OCI-LY7 (cell line): Measurements from ENCODE around the gene CYTL1. TPM values are rescaled to one million over a fixed set of nuclear protein-coding genes. Genes with fewer than 3 reads are reported as not detected.

Experiments
- BruUV-seq: library from RNA; stranded (reverse); fragments of 400-500 nt; replicated peaks from 2 replicates; lab custom pipeline; 2021; lab: Mats Ljungman, UMichigan
- CTCF ChIA-PET: fragments of 300-600 bp; sonication (Branson Sonifier 250); formaldehyde crosslinking; loops from one replicate; lab custom pipeline; 2022; ENCODE audit warnings: antibody characterized with exemption; ENCODE audit not compliant: unreplicated experiment; lab: Charles Lee
- POLR2A ChIA-PET: fragments of 300-600 bp; sonication (Branson Sonifier 250); formaldehyde crosslinking; loops from one replicate; lab custom pipeline; 2022; ENCODE audit warnings: antibody characterized with exemption; lab: Charles Lee
- DNase-seq: peaks from one replicate; pipeline ENCODE4 v3.0.0-alpha.2; 2015; ENCODE audit warnings: low spot score
- H2AFZ ChIP-seq: fragments of 200-600 bp; sonication (generic), shearing (Covaris generic); 2 replicates; pipeline ENCODE4 v1.6.1; 2014; ENCODE audit warnings: mild to moderate bottlenecking, antibody characterized with exemption, low read length, moderate library complexity
- H3K27ac ChIP-seq: fragments of 200-600 bp; sonication (generic); 2 replicates; pipeline ENCODE4 v1.5.1; 2014; ENCODE audit warnings: mixed run types, low read depth, mild to moderate bottlenecking, moderate library complexity, low read length, inconsistent platforms; ENCODE audit not compliant: poor library complexity, severe bottlenecking
- H3K36me3 ChIP-seq: fragments of 200-600 bp; sonication (generic); 2 replicates; pipeline ENCODE4 v1.6.1; 2014; ENCODE audit warnings: mild to moderate bottlenecking, antibody characterized with exemption, low read length, moderate library complexity, mixed read lengths; ENCODE audit not compliant: insufficient read depth
- H3K4me1 ChIP-seq: fragments of 200-600 bp; sonication (generic); 2 replicates; pipeline ENCODE4 v1.5.1; 2014; ENCODE audit warnings: mild to moderate bottlenecking, low read length; ENCODE audit not compliant: insufficient read depth, poor library complexity, severe bottlenecking
- H3K4me2 ChIP-seq: fragments of 200-600 bp; sonication (generic); 2 replicates; pipeline ENCODE4 v1.6.1; 2014; ENCODE audit warnings: mild to moderate bottlenecking, low read length
- H3K4me3 ChIP-seq: fragments of 200-600 bp; sonication (generic); 2 replicates; pipeline ENCODE4 v1.5.1; 2014; ENCODE audit warnings: mild to moderate bottlenecking, low read depth, low read length; ENCODE audit not compliant: poor library complexity, severe bottlenecking
- H3K79me2 ChIP-seq: fragments of 200-600 bp; sonication (generic); 2 replicates; pipeline ENCODE4 v1.6.1; 2016; ENCODE audit warnings: low read depth, mild to moderate bottlenecking, low read length, moderate library complexity, mixed read lengths; ENCODE audit not compliant: insufficient read depth
- H3K9me2 ChIP-seq: fragments of 200-600 bp; sonication (generic); 2 replicates; pipeline ENCODE4 v1.6.1; 2016; ENCODE audit warnings: mild to moderate bottlenecking, low read length, mixed read lengths; ENCODE audit not compliant: insufficient read depth
- H3K9me3 ChIP-seq: fragments of 200-600 bp; sonication (generic); 2 replicates; pipeline ENCODE4 v1.6.1; 2014; ENCODE audit warnings: mild to moderate bottlenecking, mixed run types, low read length, mixed read lengths
- H4K20me1 ChIP-seq: fragments of 200-600 bp; sonication (generic); 2 replicates; pipeline ENCODE4 v1.6.1; 2014; ENCODE audit warnings: mild to moderate bottlenecking, antibody characterized with exemption, low read length, moderate library complexity, mixed read lengths; ENCODE audit not compliant: insufficient read depth
- EZH2phosphoT487 ChIP-seq: fragments of 200-600 bp; sonication (generic); IDR thresholded peaks from 2 replicates; pipeline ENCODE4 v1.6.1; 2018; ENCODE audit warnings: low read depth, borderline replicate concordance, mild to moderate bottlenecking, mixed run types, antibody characterized with exemption, low read length, moderate library complexity, mixed read lengths
- intact Hi-C: fragments of 100-400 bp; cut with micrococcal nuclease; formaldehyde crosslinking; loops from one replicate; pipeline ENCODE4 v1.10.0; 2022; ENCODE audit not compliant: unreplicated experiment
- total RNA-seq, 2 experiments: library from RNA; depleted of rRNA in 1 of 2; stranded (reverse); fragments of >200 nt in 1 of 2; shearing (Covaris generic) in 1 of 2; gene quantifications; 2 replicates each; pipeline ENCODE4 v1.2.3, GENCODE V29; 2014 to 2022
- TF ChIP-seq, protein P1 (sequence below): fragments of 200-600 bp; sonication (generic); conservative IDR thresholded peaks from 2 replicates; pipeline ENCODE4 v1.5.1; 2014; ENCODE audit warnings: mild to moderate bottlenecking, antibody characterized with exemption, low read length, moderate library complexity, mixed read lengths

The CYTL1 gene
- total RNA-seq, 2 experiments from 2014 or later, result not detected

DNA sequence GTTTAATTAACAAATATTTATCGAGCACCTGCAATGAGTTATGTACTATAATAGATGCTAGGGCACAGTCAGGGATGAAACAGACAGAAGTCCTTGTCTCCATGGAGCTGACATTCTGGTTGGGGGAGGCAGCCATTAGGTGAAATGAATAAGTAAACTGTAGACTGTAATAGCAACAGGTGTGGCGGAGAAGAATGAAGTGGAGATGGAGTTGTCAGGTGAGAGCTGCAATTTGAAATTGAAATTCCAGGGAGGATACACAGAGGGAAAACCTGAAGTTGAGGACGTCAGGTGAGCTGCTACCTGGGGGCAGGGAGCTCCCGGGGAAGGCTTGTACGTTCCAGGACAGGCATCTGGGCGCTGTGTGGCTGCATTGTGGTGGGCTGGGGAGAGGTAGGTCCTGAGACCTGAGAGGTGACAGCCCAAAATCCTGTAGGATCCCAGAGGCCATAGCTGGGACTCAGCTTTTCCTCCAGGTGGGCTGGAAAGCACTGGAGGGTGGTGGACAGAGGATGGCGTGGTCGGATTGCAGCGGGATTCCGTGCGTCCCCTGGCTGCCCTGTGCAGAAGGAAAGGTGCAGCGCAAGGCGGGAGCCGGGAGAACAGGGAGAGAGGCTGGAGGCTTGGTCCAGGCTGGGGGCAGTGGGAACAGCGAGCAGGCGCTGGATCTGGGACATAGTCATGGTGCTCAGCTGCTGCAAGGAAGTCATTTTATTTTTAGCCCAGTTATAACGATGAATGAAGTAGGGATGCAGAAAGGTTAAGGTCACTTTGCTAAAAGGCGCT lies 24.8 kb downstream of the CYTL1 start:
- Histone ChIP-seq H3K9me3 (no peaks in the 10 kb centered on the region), H3K36me3 (no peaks in the 10 kb centered on the region), H3K27ac (no peak overlapping the region), H4K20me1 (no peaks in the 10 kb centered on the region), H3K4me2 (no peak overlapping the region), H3K4me3 (no peak overlapping the region), H3K79me2 (no peaks in the 10 kb centered on the region), H3K4me1 (no peaks in the 10 kb centered on the region), H2AFZ (no peak overlapping the region), H3K9me2 (no peaks in the 10 kb centered on the region)
- no TSS peak for BruUV-seq
- no peak for DNase-seq
- intact Hi-C loops, result loop anchor here (5.0 to 10.0 kb wide), 4 partner anchors 92 to 820 kb away; no protein-coding TSS in a partner anchor
- POLR2A ChIA-PET, result no interaction called here
- no peak for TF ChIP-seq EZH2phosphoT487
- TF ChIP-seq, protein P1, sequence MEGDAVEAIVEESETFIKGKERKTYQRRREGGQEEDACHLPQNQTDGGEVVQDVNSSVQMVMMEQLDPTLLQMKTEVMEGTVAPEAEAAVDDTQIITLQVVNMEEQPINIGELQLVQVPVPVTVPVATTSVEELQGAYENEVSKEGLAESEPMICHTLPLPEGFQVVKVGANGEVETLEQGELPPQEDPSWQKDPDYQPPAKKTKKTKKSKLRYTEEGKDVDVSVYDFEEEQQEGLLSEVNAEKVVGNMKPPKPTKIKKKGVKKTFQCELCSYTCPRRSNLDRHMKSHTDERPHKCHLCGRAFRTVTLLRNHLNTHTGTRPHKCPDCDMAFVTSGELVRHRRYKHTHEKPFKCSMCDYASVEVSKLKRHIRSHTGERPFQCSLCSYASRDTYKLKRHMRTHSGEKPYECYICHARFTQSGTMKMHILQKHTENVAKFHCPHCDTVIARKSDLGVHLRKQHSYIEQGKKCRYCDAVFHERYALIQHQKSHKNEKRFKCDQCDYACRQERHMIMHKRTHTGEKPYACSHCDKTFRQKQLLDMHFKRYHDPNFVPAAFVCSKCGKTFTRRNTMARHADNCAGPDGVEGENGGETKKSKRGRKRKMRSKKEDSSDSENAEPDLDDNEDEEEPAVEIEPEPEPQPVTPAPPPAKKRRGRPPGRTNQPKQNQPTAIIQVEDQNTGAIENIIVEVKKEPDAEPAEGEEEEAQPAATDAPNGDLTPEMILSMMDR, result no peak
- CTCF ChIA-PET, result no interaction called here

DNA sequence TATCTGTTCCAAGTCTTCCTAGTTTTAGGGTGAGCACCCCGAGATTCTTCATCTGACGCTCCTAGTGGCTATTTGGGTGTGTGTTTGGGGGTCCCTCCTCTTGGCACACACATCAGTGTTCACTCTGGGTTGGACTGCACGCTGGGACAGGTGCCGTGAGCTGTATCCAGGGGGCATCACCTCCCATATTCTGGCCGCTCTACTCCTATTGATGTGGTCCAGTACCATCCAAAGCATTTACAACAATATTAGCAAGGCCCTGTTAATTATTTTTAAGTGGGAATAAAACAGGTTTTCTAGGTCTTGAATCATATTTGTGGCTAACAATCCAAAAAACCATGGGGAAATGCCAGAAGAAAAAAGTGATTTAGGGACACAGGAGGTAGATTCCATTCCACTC lies 26.4 kb downstream of the CYTL1 start:
- H3K9me2 ChIP-seq, result no peaks in the 10 kb centered on the region
- H3K4me1 ChIP-seq, result no peaks in the 10 kb centered on the region
- no peaks in the 10 kb centered on the region for H4K20me1 ChIP-seq
- intact Hi-C loops, result loop anchor here (5.0 to 10.0 kb wide), 3 partner anchors 91 to 822 kb away; no protein-coding TSS in a partner anchor
- no peaks in the 10 kb centered on the region for H3K79me2 ChIP-seq
- BruUV-seq, result no TSS peak
- POLR2A ChIA-PET, result no interaction called here
- no peaks in the 10 kb centered on the region for H3K36me3 ChIP-seq
- no peak for DNase-seq
- H3K9me3 ChIP-seq, result no peaks in the 10 kb centered on the region
- CTCF ChIA-PET, result no interaction called here
- TF ChIP-seq, protein P1, result no peak
- TF ChIP-seq EZH2phosphoT487, result no peak
- H3K27ac ChIP-seq, result no peak overlapping the region
- no peak overlapping the region for H2AFZ ChIP-seq
- no peak overlapping the region for H3K4me3 ChIP-seq
- H3K4me2 ChIP-seq, result no peak overlapping the region

DNA sequence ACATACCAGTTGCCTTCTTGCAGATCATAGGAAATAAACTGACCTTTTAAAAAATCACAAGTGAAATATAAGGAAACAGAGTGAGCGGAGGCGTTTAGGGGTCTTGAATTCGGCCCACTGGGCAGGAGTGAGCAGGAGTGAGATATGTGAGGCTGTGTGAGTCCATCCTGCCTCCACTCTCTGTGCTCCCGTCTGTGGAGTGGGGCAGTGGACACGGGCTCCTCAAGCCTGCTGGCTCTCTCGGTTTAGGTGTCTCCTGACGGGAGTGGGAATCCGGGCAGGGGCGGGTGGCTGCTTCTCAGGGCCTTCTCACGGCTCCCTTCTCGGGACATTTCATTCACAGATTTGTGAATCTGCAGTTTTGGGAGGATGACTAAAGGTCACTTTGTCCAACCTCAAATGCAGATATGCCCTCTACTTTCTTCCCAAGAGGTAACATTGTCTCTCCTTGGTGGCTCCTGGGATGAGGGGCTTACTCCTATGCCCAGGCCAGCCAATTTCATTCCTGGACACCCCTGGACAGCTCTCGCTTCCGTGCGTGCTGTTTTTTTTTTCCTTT lies 27.6 kb downstream of the CYTL1 start:
- no peak overlapping the region for H2AFZ ChIP-seq
- H3K36me3 ChIP-seq, result no peaks in the 10 kb centered on the region
- POLR2A ChIA-PET, result no interaction called here
- H4K20me1 ChIP-seq, result no peaks in the 10 kb centered on the region
- no peak overlapping the region for H3K4me2 ChIP-seq
- H3K9me3 ChIP-seq, result no peaks in the 10 kb centered on the region
- no peak overlapping the region for H3K27ac ChIP-seq
- H3K4me1 ChIP-seq, result no peaks in the 10 kb centered on the region
- TF ChIP-seq, protein P1, result no peak
- TF ChIP-seq EZH2phosphoT487, result no peak
- no TSS peak for BruUV-seq
- H3K79me2 ChIP-seq, result no peaks in the 10 kb centered on the region
- intact Hi-C loops, result loop anchor here (5.0 to 10.0 kb wide), 3 partner anchors 89 to 823 kb away; no protein-coding TSS in a partner anchor
- CTCF ChIA-PET, result no interaction called here
- H3K4me3 ChIP-seq, result no peak overlapping the region
- no peak for DNase-seq
- H3K9me2 ChIP-seq, result no peaks in the 10 kb centered on the region
